ENCODE measurements around the gene MRPS12. TPM values are rescaled to one million over a fixed set of nuclear protein-coding genes. Genes with fewer than 3 reads are reported as not detected.

The MRPS12 gene
- total and polyA plus RNA-seq, 2 of the 13 experiments (the other 11 are each of a cell fraction or from before 2014, with no cell fraction given), result 27.5 to 54.8 TPM

DNA sequence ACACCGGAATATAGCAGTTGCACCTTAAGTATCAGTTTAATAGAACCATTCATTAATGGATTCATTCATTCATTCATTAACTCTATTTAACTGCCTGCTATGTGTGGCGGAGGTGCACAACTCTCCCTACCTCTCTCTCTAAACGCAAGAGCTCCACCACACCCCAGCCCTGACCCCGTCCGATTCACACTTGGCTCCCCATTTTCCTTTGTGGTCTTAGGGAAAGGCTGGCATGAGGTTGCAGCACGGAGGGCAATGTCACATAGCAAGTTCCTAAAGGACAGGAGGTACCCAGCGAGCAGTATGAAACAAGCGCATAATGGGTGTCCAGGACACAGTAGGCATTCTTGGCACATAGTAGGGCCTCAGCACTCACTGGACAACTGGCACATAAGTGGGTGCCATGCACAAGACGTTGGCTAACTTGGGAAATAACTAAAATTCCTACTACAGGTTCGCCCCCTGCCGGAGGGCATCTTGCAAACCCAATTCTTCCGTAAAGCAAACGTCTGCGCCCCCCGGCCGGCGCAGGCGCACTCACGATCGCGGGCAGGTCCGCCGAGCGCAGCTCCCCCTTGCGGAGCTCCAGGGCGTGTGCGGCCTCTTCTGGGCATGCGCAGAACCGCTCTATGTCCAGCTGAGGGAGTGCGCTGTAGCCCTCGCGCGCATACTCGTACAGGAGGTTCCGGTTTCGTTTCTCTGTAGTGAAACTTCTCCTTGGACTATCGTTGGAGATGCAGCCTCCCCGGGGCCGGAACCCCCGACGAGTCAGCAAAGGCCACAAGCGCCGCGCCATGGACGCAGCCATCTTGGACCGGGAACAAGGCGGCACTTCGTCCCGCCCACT, 592 bp upstream of the MRPS12 start, which contains the start of gene SARS2 (continued):
- TF ChIP-seq, protein P1, sequence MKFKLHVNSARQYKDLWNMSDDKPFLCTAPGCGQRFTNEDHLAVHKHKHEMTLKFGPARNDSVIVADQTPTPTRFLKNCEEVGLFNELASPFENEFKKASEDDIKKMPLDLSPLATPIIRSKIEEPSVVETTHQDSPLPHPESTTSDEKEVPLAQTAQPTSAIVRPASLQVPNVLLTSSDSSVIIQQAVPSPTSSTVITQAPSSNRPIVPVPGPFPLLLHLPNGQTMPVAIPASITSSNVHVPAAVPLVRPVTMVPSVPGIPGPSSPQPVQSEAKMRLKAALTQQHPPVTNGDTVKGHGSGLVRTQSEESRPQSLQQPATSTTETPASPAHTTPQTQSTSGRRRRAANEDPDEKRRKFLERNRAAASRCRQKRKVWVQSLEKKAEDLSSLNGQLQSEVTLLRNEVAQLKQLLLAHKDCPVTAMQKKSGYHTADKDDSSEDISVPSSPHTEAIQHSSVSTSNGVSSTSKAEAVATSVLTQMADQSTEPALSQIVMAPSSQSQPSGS (CRISPR knock-in tag; IDR thresholded peaks at IDR 0.05), result peak; percentile 65; the same call in 1 of the 2 replicates
- TF ChIP-seq ZNF20 (CRISPR knock-in tag; IDR thresholded peaks at IDR 0.05) (no peak), MZF1 (CRISPR knock-in tag; IDR thresholded peaks at IDR 0.05; ENCODE audit: borderline replicate concordance) (no peak), MIXL1 (CRISPR knock-in tag; IDR thresholded peaks at IDR 0.05) (no peak), AHR (CRISPR knock-in tag; IDR thresholded peaks at IDR 0.05) (no peak; the same call in 1 of the 2 replicates), CBFB (CRISPR knock-in tag; IDR thresholded peaks at IDR 0.05) (0 out of 2 replicates have a peak, but pooled peaks have one; percentile 17), HNRNPK (IDR thresholded peaks at IDR 0.05; ENCODE audit: low read depth, low read length, poor library complexity, severe bottlenecking) (no peak), HNRNPLL (IDR thresholded peaks at IDR 0.05; ENCODE audit: low read depth, low read length, poor library complexity, severe bottlenecking) (peak; percentile 62)
- TF ChIP-seq, protein P2, sequence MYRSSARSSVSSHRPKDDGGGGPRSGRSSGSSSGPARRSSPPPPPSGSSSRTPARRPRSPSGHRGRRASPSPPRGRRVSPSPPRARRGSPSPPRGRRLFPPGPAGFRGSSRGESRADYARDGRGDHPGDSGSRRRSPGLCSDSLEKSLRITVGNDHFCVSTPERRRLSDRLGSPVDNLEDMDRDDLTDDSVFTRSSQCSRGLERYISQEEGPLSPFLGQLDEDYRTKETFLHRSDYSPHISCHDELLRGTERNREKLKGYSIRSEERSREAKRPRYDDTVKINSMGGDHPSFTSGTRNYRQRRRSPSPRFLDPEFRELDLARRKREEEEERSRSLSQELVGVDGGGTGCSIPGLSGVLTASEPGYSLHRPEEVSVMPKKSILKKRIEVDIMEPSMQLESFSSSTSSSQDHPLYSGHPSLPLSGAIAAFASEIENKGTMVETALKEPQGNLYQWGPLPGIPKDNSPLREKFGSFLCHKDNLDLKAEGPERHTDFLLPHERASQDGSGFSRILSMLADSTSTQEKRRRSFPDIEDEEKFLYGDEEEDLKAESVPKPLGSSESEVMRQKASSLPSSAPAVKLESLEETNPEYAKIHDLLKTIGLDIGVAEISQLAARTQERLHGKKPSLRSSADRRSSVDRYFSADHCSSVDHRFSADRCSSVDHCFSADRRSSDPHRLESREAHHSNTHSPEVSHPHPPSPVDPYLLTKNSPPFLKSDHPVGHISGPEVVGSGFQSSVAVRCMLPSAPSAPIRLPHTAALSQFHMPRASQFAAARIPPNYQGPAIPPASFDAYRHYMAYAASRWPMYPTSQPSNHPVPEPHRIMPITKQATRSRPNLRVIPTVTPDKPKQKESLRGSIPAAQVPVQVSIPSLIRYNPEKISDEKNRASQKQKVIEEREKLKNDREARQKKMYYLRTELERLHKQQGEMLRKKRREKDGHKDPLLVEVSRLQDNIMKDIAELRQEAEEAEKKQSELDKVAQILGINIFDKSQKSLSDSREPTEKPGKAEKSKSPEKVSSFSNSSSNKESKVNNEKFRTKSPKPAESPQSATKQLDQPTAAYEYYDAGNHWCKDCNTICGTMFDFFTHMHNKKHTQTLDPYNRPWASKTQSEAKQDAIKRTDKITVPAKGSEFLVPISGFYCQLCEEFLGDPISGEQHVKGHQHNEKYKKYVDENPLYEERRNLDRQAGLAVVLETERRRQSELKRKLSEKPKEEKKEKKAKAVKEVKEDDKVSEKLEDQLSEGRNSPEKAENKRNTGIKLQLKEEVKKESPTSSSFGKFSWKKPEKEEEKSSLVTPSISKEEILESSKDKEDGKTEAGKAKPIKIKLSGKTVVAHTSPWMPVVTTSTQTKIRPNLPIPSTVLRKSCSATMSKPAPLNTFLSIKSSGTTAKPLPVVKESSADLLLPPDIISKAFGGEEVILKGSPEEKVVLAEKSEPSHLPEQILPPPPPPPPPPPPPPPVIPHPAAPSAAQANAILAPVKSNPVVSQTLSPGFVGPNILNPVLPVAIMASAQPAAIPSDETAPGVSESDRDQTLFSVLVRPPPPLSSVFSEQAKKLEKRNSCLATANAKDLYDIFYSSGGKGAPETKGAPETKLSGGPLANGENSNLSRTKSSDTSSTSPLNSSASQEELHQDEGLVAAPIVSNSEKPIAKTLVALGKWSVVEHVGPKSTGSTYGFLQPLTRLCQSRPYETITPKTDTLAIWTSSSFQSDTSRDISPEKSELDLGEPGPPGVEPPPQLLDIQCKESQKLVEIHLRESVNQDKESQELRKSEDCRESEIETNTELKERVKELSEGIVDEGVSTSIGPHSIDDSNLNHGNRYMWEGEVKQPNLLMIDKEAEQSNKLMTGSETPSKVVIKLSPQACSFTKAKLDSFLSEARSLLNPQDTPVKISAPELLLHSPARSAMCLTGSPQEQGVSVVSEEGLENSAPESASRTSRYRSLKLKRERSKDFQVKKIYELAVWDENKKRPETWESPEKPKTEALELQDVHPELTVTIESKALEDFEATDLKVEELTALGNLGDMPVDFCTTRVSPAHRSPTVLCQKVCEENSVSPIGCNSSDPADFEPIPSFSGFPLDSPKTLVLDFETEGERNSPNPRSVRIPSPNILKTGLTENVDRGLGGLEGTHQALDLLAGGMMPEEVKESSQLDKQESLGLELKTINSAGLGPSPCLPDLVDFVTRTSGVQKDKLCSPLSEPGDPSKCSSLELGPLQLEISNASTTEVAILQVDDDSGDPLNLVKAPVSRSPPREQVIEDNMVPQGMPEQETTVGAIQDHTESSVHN (CRISPR knock-in tag; IDR thresholded peaks at IDR 0.05), result no peak
- TF ChIP-seq, protein P3, sequence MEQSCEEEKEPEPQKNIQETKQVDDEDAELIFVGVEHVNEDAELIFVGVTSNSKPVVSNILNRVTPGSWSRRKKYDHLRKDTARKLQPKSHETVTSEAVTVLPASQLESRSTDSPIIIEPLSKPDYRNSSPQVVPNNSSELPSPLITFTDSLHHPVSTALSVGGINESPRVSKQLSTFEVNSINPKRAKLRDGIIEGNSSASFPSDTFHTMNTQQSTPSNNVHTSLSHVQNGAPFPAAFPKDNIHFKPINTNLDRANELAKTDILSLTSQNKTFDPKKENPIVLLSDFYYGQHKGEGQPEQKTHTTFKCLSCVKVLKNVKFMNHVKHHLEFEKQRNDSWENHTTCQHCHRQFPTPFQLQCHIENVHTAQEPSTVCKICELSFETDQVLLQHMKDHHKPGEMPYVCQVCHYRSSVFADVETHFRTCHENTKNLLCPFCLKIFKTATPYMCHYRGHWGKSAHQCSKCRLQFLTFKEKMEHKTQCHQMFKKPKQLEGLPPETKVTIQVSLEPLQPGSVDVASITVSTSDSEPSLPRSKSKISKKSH (CRISPR knock-in tag; IDR thresholded peaks at IDR 0.05; ENCODE audit: borderline replicate concordance), result no peak; the same call in 1 of the 2 replicates
- TF ChIP-seq, protein P4, sequence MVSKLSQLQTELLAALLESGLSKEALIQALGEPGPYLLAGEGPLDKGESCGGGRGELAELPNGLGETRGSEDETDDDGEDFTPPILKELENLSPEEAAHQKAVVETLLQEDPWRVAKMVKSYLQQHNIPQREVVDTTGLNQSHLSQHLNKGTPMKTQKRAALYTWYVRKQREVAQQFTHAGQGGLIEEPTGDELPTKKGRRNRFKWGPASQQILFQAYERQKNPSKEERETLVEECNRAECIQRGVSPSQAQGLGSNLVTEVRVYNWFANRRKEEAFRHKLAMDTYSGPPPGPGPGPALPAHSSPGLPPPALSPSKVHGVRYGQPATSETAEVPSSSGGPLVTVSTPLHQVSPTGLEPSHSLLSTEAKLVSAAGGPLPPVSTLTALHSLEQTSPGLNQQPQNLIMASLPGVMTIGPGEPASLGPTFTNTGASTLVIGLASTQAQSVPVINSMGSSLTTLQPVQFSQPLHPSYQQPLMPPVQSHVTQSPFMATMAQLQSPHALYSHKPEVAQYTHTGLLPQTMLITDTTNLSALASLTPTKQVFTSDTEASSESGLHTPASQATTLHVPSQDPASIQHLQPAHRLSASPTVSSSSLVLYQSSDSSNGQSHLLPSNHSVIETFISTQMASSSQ (IDR thresholded peaks at IDR 0.05; ENCODE audit: low read depth), result no peak
- TF ChIP-seq, protein P4 (CRISPR knock-in tag; IDR thresholded peaks at IDR 0.05; ENCODE audit: borderline replicate concordance), result no peak
